Left forelimb (tissue), 1 donor: ENCODE results near the gene HK3.
A peak's percentile ranks its signal among the peaks of the same experiment; 100 is the strongest.

Source experiments
- DNase-seq: peaks from one replicate; pipeline ENCODE4 v3.0.0-alpha.2; 2018; ENCODE audit warnings: low spot score

HK3 gene

DNA sequence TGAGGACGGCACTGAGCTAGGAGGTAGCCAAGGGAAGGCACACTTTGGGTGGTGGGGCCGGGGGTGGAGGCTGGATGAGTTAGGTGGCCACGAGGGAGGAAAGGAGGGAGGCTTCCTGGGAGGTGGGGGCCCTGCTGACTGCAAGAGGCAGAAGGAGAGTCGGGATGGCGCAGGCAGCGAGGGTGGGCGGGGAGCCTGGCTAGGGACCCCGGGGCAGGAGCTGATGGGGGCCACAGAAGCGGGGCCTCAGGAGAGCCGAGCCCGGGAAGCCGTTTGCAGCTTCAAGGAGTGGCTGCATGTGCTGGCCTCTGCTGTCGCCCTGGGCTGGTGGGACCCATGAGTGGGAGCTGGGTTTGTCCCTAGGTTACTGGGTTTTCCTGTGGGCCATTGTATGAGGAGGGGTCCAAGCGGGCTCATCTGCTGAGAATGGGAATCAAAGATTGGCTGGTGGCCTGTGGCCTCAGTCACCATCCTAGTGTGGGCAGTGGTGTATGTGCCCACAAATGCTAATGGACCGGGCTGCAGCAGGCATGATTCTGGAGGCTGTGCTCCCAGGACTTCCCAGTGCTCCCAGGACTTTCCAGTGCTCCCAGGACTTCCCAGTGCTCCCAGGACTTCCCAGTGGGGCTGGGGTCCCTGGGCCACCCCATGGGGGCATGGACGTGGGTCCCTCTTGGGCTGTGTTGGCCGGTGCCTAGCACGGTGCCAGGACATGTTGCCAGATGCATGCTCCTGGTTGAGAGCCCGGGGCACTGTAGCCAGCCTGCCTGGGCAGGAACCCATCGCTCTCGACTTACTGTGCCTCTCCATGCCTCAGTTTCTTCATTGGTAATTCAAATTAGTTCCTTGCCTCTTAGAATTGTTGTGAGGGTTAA, 48.5 kb downstream of the HK3 start:
- DNase-seq, result no peak

DNA sequence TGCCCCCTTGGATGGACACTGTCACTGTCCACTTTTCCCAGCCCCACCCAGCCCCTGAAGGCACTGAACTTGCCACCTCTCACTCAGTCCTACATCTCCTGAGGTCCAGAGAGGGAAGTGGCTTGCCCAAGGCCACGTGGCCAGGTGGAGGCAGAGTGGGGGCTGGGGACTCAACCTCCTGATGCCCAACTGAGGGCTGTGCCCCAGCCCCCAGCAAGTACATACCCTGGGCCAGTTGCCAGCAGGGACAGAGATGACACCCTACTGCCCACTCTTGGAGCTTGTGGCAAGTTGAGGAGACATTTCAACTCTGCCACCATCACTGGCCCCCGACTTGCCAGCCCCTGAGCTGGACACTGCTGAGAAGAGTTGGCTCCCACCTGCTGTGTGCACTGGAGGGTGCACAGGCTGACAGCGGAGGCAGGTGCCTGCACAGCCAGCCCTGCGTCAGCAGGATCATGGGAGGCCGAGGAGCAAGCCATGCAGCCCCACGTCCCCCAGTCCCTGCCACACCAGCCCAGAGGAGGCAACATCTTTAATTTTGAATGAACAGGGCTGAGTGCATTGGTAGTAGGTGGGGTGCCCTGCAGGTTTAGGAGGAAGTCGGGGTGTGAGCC, 49.4 kb downstream of the HK3 start:
- DNase-seq, result no peak

DNA sequence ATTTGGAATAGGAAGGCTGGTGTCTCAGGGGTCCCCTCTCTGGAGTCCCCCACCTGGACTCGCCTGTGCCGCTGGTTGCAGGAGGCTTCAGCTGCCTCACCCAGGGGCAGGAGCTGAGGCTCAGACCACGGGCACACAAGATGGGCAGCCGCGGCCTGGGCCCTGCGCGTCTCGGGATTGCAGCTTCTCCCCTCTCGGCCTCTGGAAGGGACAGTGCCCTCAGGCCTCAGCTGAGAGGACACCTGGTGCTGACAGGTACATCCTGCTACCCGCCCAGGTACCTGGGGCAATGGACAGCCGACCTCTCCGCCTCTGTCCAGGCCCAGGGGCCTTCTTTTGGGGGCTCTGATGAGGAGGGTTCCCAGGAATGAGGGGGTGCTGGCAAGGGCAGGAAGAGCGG, 50.5 kb downstream of the HK3 start:
- DNase-seq, result no peak

DNA sequence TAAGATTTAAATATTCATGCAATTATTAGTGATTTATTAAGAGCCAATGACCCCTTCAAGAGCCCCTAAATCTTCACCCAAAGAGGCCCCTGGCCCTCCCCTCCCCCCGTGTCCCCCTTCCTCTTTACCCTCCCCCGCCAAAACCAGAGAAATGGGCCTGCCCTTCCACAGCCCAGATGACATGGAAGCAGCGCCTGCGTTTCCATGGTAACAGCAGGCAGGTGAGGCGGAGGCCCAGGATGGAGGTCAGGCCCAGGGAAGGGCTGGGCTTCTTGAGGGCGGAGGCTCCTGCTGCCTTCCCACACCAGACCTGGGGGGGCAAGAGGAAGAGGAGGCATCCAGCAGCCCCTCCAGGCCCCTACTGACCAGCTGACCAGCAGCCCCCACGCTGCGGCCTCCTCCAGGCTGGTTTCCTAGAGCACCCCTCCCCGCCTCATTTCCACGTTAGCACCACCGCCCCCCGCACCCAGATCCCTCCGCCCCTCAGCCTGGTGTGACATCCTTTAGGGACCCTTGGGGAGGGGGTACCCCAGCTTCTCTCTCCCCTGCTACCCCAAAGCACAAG, 51.3 kb downstream of the HK3 start:
- DNase-seq, result no peak

DNA sequence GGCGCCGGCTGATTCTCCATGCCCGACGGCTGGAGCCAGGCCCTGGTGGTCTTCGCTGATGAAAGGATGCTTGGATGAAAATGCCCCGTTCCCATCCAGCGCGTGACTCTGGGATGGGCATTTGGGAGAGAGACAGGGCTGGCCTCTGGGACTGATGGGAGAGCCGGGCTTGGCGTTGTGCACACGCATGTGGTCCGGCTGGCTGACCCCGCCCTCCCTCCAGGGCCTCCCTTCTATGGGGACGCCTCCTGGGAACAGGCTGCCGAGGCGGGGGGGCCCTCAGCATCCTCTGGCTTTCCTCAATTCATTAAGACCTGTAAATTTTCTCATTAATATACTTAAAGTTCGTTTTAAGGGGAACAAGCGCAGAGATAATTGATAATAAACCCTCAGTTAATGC, 52.0 kb downstream of the HK3 start:
- DNase-seq, result no peak

DNA sequence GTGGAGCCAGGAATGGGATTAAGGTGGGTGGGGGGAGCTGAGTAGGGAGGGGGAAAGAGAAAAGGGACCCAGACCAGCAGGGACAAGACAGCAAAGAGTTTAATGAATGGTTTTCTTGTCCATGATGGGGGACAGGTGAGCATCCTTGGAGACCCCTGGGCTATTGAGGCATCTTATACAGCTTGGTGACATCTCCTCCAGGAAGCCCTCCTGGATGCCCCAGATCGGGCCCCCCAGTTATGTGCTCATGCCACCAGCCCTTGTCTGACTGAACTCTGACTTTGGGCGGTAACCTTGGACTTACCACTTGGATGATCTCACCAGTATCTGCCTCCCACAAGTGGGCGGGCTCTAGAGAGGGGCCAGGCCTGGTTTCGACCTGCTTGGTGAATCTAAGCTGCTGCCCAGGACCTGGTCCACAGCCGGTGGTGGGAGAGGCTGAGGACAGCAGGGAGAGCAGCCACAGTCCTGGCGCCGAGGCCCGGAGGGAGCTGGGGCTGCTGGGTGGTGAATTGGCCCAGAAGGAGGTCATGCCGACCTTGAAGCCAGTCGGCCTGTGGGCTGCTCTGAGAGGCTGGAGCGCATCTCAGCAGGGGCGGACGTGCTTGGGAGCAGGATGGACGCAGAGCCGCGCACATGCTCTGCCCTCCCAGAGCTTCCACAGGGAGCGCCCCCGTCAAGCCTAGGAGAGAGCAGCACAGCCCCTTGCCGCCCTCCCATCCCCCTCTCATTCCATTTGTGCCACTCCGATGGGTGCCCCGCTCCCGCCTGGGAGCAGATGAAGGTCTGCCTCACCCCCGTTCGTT, 52.6 kb downstream of the HK3 start:
- DNase-seq, result no peak

DNA sequence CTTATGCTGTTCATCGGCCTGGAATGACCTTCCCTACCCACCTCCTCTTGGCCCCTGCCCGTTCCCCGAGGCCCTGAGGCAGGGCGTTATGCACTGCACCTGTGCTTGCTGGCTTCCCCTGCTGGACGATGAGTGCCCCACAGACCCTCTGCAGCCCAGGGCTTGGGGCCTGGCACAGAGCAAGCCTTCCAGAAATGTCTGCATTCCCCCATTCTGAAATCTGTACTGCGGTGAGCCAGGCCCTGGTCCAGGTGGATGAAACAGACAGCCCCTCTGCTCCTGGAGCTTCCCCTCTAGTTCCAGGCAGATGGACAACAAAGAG, 53.8 kb downstream of the HK3 start:
- DNase-seq, result no peak

DNA sequence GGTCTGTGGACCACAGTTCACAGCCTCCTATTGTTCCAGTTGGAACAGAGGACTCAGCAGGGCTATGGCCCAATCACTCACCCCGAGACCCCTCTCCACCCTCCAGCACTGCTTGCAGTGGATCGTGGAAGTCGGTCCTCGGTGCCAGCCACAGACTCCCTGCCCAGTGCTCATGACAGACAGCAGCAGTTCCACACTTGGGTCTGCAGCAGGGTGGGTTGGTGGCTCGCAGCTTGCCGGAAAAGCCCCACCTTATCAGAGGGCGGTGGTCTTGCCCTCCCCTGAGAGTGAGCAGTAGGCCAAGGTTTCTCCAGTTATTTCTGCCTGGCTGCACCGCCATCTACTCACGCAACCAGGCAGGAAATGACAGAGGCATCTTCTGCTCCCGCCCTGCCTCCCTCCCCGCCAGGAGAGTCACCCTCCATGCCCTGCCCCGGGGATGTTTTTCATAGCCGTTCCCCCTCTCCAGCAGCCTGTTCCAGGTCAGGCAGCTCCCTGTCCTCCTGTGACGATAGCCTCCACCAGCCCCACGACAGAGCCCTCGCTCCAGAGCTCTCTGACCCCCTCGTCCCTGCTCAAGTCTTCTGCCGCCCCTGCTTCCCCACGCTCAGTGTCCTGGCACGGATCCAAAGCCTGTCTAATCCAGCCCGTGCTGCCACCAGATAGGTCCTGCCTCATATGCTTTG, 54.3 kb downstream of the HK3 start:
- DNase-seq, result no peak

DNA sequence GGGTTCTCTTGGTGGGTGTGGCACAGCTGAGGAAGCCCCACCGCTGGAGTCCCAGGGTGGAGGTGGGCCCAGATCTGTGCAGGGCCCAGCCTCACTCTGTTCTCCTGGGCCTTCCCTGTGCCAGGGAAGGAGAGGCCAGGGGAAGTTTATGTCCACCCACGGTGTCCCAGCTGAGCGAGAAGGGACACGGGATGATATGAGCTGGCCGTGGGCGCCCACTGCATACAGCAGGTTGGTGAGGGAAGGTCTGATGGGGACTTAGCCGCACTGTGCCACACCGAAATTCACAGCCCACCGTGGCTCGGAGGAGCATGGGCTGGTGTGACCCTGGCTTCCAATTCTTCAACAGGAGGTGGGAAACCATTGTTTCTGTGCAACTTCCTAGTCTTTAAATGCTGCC, 54.9 kb downstream of the HK3 start:
- no peak for DNase-seq

DNA sequence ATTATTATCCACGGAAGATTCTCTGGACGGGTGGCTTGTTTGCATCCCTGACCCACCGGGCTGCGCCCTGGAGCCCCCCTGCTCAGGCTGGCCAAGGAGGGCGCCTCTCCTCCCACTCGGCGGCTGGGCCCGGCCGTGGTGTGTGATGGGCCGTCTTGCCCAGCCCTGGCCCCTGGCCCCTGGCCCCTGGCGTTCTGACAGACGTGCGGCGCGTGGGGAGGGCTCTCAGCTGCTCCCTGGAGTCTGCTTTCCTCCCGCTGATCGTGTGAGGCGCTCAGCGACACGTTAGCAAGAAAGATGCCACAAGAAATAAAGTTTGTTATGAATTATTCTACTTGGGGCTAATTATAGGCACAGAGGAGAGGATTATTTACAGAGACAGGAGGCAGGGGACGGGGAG, 55.5 kb downstream of the HK3 start:
- no peak for DNase-seq

DNA sequence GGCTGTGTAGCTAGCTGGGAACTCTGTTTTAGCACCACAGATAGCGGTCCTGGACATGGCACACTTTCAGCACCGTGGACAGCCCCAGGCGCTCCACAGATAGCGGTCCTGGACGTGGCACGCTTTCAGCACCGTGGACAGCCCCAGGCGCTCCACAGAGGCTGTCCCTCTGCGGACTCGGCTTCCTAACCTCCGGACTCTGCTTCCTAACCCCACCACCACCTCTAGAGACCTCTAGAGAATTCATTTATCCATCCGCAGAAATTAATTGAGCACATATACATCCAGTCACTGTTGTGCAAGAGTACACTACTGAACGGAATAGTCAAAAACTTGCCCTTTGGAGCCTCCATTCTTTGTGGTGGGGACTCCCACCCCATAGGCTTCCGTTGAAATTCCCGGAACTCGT, 61.4 kb downstream of the HK3 start:
- DNase-seq, result peak; percentile 91

DNA sequence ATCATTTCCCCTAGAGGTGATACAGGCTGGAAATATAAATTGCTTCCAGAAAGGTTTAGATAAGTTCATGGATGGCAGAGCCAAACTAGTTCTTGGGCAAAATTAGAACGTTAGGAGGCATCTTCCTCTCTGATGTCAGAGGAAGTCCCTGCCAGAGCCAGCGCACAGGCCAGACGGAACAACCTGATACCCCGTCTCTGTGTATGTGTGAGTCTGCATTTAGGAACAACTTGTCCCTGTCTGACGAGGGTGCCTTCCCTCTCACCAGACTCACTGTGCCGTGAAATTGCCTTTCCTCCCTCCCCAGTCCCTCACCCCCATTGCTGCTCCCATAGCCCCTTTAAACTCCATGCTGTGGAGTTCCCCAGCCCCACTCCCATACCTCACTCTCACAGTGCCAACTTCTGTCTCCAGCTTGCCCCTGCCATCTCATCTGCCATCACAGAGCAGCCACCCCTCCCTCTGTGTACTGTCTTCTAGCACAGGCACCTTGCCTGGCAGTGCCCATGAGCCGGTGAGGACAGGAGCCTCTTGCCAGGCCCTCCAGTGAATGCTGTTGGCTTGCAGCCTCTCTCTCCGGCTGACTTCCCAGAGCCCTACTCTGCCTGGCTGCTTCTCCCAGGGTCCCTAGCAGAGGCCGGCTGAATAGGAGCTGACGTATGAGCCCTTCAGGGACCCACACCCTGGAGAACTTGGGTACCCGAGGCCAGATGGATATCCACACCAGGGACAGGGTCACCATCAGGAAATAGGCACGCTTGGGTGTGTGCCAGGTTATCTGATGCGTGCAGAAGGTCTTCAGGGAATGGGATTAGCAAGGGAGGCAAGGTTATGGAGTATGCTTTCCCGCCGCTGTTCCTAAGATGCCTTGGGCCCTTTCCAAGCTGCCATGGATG, 62.1 kb downstream of the HK3 start:
- no peak for DNase-seq

DNA sequence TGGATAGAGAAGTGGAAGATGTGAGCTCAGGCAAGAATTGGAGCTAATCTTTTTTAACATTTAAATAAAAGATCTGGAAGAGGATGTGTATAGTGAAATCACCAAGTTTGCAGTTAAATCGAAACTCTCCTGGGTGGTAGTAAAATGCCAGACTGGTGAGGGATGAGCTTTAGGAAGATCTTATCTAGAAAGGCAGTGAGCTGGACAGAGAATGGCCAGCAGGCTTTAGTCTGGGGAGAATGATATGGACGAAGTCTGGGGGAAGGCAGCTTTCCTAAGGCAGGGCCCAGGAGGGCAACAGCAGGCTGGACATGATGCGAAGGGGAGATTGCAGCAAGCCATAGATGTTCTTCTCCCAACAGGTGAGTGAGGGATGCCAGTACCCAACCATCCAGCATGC, 63.2 kb downstream of the HK3 start:
- no peak for DNase-seq

DNA sequence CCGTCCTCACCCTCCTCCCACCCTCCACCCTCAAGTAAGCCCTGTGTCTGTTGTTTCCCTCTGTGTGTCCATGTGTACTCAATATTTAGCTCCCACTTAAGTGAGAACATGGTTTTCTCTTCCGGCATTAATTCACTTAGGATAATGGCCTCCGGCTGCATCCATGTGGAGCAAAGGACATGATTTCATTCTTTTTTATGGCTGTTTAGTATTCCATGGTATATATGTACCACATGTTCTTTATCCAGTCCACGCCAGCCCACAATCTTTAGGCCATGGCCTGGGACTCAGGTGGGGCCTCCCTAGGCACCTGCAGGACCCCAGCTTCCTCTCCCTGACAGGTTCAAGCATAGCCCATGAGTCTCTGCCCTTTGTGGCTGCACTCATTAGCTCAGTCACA, 65.9 kb downstream of the HK3 start:
- no peak for DNase-seq

DNA sequence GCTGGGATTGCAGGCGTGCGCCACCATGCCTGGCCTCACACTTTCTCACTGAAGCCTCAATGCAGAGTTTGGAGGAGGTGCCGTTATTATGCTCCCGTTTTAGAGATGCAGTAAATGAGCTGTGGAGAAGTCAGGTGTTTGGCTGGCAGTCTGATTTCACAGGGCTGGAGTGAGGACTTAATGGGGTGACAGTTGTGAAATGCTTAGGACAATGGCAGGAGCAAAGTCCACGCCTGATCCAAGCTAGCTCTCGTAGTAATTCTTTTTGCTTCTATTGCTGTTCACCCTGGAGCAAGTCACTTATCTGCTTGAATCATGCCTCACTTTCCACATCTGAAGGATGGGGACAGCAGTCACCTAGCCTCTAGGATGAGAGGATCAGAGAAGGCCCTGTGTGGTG, 67.0 kb downstream of the HK3 start:
- DNase-seq, result no peak

DNA sequence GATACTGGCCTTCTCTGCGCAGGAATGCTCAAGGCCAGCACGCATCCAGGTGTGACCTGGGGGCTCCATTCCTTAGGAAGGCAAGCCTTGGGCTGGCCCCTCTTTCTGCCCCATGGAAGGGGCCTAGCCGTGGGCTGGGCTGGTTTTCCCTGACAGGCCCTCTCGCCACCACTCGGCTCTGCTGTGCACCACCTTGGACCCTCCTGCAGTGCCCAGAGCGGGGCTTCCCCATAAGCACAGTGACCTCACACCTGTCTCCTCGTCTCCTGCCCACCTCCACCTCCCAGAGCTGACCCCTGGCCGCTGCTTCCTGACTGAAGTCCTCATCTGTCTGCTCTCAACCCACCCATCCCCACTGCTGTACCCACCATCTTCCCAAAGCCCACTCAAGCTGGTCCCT, 67.7 kb downstream of the HK3 start:
- DNase-seq, result no peak

DNA sequence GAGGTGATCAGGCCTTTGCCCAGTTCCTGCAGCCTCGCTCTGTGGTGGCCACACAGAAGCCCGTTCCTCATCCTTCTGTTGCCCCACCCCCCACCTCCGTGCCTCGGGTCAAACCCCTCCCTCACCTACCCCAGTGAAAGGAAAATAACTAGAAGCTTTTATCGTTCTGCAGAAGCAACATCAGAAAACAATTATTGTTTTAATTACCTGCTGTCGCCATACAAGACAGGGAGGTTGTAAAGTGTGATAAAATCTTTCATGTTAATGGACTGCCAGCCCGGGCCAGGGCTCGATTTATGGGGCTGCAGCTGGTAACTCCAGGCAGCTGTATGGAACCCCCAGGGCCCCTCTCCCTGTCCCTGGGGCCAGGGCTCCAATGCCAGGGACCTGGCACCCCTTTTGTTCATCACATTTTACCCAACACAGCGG, 68.1 kb downstream of the HK3 start:
- DNase-seq, result no peak
